ENCODE measurements around the gene EBP.
"Not testable (repeated sequence)": the region's sequence is repeated elsewhere in the genome, so short reads cannot be mapped to it uniquely, and the experiment has no call there.

Gene EBP

GRCh38 chrX:48540480-48540879, 18.9 kb downstream of the EBP start:
- DNase-seq (ENCODE audit: extremely low read depth, low read depth) = no peak
- TF ChIP-seq CTCF (IDR thresholded peaks at IDR 0.05; ENCODE audit: low read depth, low read length, missing control alignments) = no peak
- peak overlapping the region; percentile 60 for H3K4me3 ChIP-seq (replicated peaks; ENCODE audit: low read depth, low read length)

- TF ChIP-seq CTCF (IDR thresholded peaks at IDR 0.05; ENCODE audit: low read depth, low read length, missing control alignments) = no peak
- no peak for DNase-seq (ENCODE audit: extremely low read depth, low read depth)
- H3K4me3 ChIP-seq (replicated peaks; ENCODE audit: low read depth, low read length) = no peak overlapping the region
Measured at GRCh38 chrX:48541140-48541814, 19.7 kb downstream of the EBP start.

- H3K4me3 ChIP-seq (replicated peaks; ENCODE audit: low read depth, low read length) = no peak overlapping the region
- no peak for DNase-seq (ENCODE audit: extremely low read depth, low read depth)
- no peak for TF ChIP-seq CTCF (IDR thresholded peaks at IDR 0.05; ENCODE audit: low read depth, low read length, missing control alignments)
Measured at GRCh38 chrX:48548871-48549270, 27.3 kb downstream of the EBP start.

- DNase-seq (ENCODE audit: extremely low read depth, low read depth); H3K4me3 ChIP-seq (replicated peaks; ENCODE audit: low read depth, low read length): not testable (repeated sequence)
Measured at GRCh38 chrX:48555731-48556325, 34.2 kb downstream of the EBP start.

- no peak for TF ChIP-seq CTCF (IDR thresholded peaks at IDR 0.05; ENCODE audit: low read depth, low read length, missing control alignments)
- H3K4me3 ChIP-seq (replicated peaks; ENCODE audit: low read depth, low read length) = no peak overlapping the region
- DNase-seq (ENCODE audit: extremely low read depth, low read depth) = no peak
Measured at GRCh38 chrX:48558271-48558670, 36.7 kb downstream of the EBP start.

- no peak overlapping the region for H3K4me3 ChIP-seq (replicated peaks; ENCODE audit: low read depth, low read length)
- DNase-seq (ENCODE audit: extremely low read depth, low read depth) = no peak
- no peak for TF ChIP-seq CTCF (IDR thresholded peaks at IDR 0.05; ENCODE audit: low read depth, low read length, missing control alignments)
Measured at GRCh38 chrX:48559636-48560035, 38.0 kb downstream of the EBP start.

GRCh38 chrX:48560056-48560455, 38.4 kb downstream of the EBP start:
- DNase-seq (ENCODE audit: extremely low read depth, low read depth) = no peak
- TF ChIP-seq CTCF (IDR thresholded peaks at IDR 0.05; ENCODE audit: low read depth, low read length, missing control alignments) = no peak

More at GRCh38 chrX:48560056-48560455, 38.4 kb downstream of the EBP start:
- H3K4me3 ChIP-seq (replicated peaks; ENCODE audit: low read depth, low read length) = no peak overlapping the region
